GM12891 (cell line): Measurements from ENCODE around the gene GRWD1.

Experiments used
- PAX5 ChIP-seq: IDR thresholded peaks from 2 replicates; pipeline ENCODE4 v1.6.1; 2011; ENCODE audit warnings: low read length, moderate library complexity, mild to moderate bottlenecking; ENCODE audit not compliant: insufficient read depth, severe bottlenecking
- POLR2A ChIP-seq: IDR thresholded peaks from 2 replicates; pipeline ENCODE4 v1.6.1; 2011; ENCODE audit warnings: low read depth, low read length, control low read depth
- POLR2AphosphoS5 ChIP-seq: IDR thresholded peaks from 2 replicates; pipeline ENCODE4 v1.6.1; 2011; ENCODE audit warnings: low read depth, low read length, control low read depth
- SPI1 ChIP-seq: IDR thresholded peaks from 2 replicates; pipeline ENCODE4 v1.6.1; 2011; ENCODE audit warnings: low read depth, low read length, control low read depth
- TAF1 ChIP-seq: IDR thresholded peaks from 2 replicates; pipeline ENCODE4 v1.6.1; 2011; ENCODE audit warnings: low read depth, low read length, control low read depth

DNA sequence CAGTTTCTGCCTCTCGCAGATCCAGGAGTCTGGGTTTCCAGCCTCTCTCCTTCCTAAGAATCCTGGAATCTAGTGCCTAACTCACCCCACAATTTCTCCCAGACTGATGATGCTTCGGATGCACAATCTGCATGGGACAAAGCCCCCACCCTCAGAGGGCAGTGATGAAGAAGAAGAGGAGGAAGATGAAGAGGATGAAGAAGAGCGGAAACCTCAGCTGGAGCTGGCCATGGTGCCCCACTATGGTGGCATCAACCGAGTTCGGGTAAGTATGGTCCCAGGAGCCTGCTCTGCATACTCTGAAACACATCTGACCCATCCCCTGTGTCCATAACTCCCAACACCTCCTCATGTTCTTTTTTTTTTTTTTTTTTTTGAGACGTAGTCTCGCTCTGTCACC is 796 bp downstream of the GRWD1 start:
- no peak for TF ChIP-seq POLR2A
- no peak for TF ChIP-seq TAF1
- no peak for TF ChIP-seq POLR2AphosphoS5
- no peak for TF ChIP-seq SPI1
- TF ChIP-seq PAX5 = no peak
